GM21717 (cell line): Measurements from ENCODE around the gene EDC3.
"Not testable (repeated sequence)": the region's sequence is repeated elsewhere in the genome, so short reads cannot be mapped to it uniquely, and the experiment has no call there.

Experiments used
- ATAC-seq: cut with Tn5 transposase; IDR thresholded peaks from one replicate; pipeline ENCODE4 v1.9.1; 2021; ENCODE audit warnings: mild to moderate bottlenecking, moderate library complexity; ENCODE audit not compliant: unreplicated experiment

The EDC3 gene

GRCh38 chr15:74695597-74696397, at the start of gene EDC3:
TSS of gene EDC3 (minus strand) at chr15:74696024. CDS start at chr15:74675124, 20,900 bp downstream.
- ATAC-seq, result peak; percentile 78

- no peak for ATAC-seq
Observed at GRCh38 chr15:74742422-74742821, 46.6 kb upstream of the EDC3 start.

- ATAC-seq, result not testable (repeated sequence)
Observed at GRCh38 chr15:74738239-74738638, 42.4 kb upstream of the EDC3 start.

GRCh38 chr15:74735305-74735704, 39.5 kb upstream of the EDC3 start:
- no peak for ATAC-seq

- no peak for ATAC-seq
Observed at GRCh38 chr15:74733269-74733668, 37.4 kb upstream of the EDC3 start.

- no peak for ATAC-seq
Observed at GRCh38 chr15:74732846-74733245, 37.0 kb upstream of the EDC3 start.

GRCh38 chr15:74730619-74731316, 34.9 kb upstream of the EDC3 start:
- no peak for ATAC-seq

- ATAC-seq, result not testable (repeated sequence)
Observed at GRCh38 chr15:74729372-74729771, 33.5 kb upstream of the EDC3 start.

GRCh38 chr15:74728699-74729098, 32.9 kb upstream of the EDC3 start:
- ATAC-seq, result not testable (repeated sequence)

GRCh38 chr15:74727727-74728126, 31.9 kb upstream of the EDC3 start:
- ATAC-seq, result no peak

GRCh38 chr15:74726774-74727164, 30.9 kb upstream of the EDC3 start:
- no peak for ATAC-seq

- no peak for ATAC-seq
Observed at GRCh38 chr15:74725845-74726773, 30.3 kb upstream of the EDC3 start.

- ATAC-seq, result no peak
Observed at GRCh38 chr15:74725225-74725774, 29.5 kb upstream of the EDC3 start, which contains the start of gene CYP1A1. TSS of gene CYP1A1 (minus strand) at chr15:74725528. CDS start at chr15:74723097, 2,431 bp downstream.

GRCh38 chr15:74724570-74725224, 28.9 kb upstream of the EDC3 start:
- no peak for ATAC-seq

- ATAC-seq, result no peak
Observed at GRCh38 chr15:74723754-74724334, 28.0 kb upstream of the EDC3 start.

GRCh38 chr15:74723187-74723586, 27.4 kb upstream of the EDC3 start:
- no peak for ATAC-seq

GRCh38 chr15:74722591-74722990, 26.8 kb upstream of the EDC3 start:
- no peak for ATAC-seq

- no peak for ATAC-seq
Observed at GRCh38 chr15:74716651-74717050, 20.8 kb upstream of the EDC3 start.

- ATAC-seq, result no peak
Observed at GRCh38 chr15:74712311-74712710, 16.5 kb upstream of the EDC3 start.
